Measurements from ENCODE around the gene LRRC7. TPM values are rescaled to one million over a fixed set of nuclear protein-coding genes. Genes with fewer than 3 reads are reported as not detected.

Gene LRRC7
- total RNA-seq, 4 donors from 2014 or later, result 0.11 to 0.88 (median 0.36) TPM

- DNase-seq (ENCODE audit: low spot score in 2 of 2), result no peak
- intact Hi-C loops (cut with DNase I; ENCODE audit: low total_unique reads), result no loop called here
- TF ChIP-seq CTCF (IDR thresholded peaks at IDR 0.05) (no peak), POLR2A (IDR thresholded peaks at IDR 0.05) (no peak)
These were observed 525.7 kb downstream of the LRRC7 start for GRCh38 chr1:70093250-70093975.

GRCh38 chr1:70101231-70101630 lies 533.5 kb downstream of the LRRC7 start:
- intact Hi-C loops (cut with DNase I; ENCODE audit: low total_unique reads), result no loop called here
- DNase-seq (ENCODE audit: low spot score in 2 of 2), result no peak
- TF ChIP-seq POLR2A (IDR thresholded peaks at IDR 0.05) (no peak), CTCF (IDR thresholded peaks at IDR 0.05) (no peak)
- no peak overlapping the region for H3K4me3 ChIP-seq (ENCODE audit: low read depth, poor library complexity, severe bottlenecking)
- 66 to 79% methylated on average over 2 of the region's 2 CpGs for WGBS, 2 donors

More at GRCh38 chr1:70093250-70093975, 525.7 kb downstream of the LRRC7 start:
- no peak overlapping the region for H3K4me3 ChIP-seq (ENCODE audit: low read depth, poor library complexity, severe bottlenecking)

- H3K4me3 ChIP-seq (ENCODE audit: low read depth, poor library complexity, severe bottlenecking), result no peak overlapping the region
- WGBS, 2 donors, result 83 to 92% methylated on average over 1 of the region's 1 CpG
- DNase-seq (ENCODE audit: low spot score in 2 of 2), result no peak
- TF ChIP-seq CTCF (IDR thresholded peaks at IDR 0.05) (no peak), POLR2A (IDR thresholded peaks at IDR 0.05) (no peak)
- intact Hi-C loops (cut with DNase I; ENCODE audit: low total_unique reads), result no loop called here
These were observed 534.1 kb downstream of the LRRC7 start for GRCh38 chr1:70101774-70102173.

- TF ChIP-seq CTCF (IDR thresholded peaks at IDR 0.05), result no peak
- no peak for TF ChIP-seq POLR2A (IDR thresholded peaks at IDR 0.05)
- DNase-seq (ENCODE audit: low spot score in 2 of 2), result no peak
- intact Hi-C loops (cut with DNase I; ENCODE audit: low total_unique reads), result no loop called here
- H3K4me3 ChIP-seq (ENCODE audit: low read depth, poor library complexity, severe bottlenecking), result no peak overlapping the region
- WGBS, 2 donors, result 93 to 96% methylated on average over 1 of the region's 1 CpG
These were observed 536.0 kb downstream of the LRRC7 start for GRCh38 chr1:70103770-70104169.

GRCh38 chr1:70109241-70109640 lies 541.5 kb downstream of the LRRC7 start:
- intact Hi-C loops (cut with DNase I; ENCODE audit: low total_unique reads), result no loop called here
- TF ChIP-seq CTCF (IDR thresholded peaks at IDR 0.05) (no peak), POLR2A (IDR thresholded peaks at IDR 0.05) (no peak)
- 91% methylated on average over 5 of the region's 5 CpGs for WGBS, 2 donors
- DNase-seq (ENCODE audit: low spot score in 2 of 2), result no peak
- no peak overlapping the region for H3K4me3 ChIP-seq (ENCODE audit: low read depth, poor library complexity, severe bottlenecking)

- intact Hi-C loops (cut with DNase I; ENCODE audit: low total_unique reads), result no loop called here
- H3K4me3 ChIP-seq (ENCODE audit: low read depth, poor library complexity, severe bottlenecking), result no peak overlapping the region
- 87 to 91% methylated on average over 5 of the region's 5 CpGs for WGBS, 2 donors
- no peak for TF ChIP-seq CTCF (IDR thresholded peaks at IDR 0.05)
- no peak for DNase-seq (ENCODE audit: low spot score in 2 of 2)
These were observed 545.1 kb downstream of the LRRC7 start for GRCh38 chr1:70112838-70113237.
